ENCODE results near the gene MAGEB2. TPM values are rescaled to one million over a fixed set of nuclear protein-coding genes. Genes with fewer than 3 reads are reported as not detected.

Gene MAGEB2
- total RNA-seq, 1 donor from 2014 or later: not detected

GRCh38 chrX:30224536-30224935, 9.2 kb downstream of the MAGEB2 start:
- H3K4me1 Mint-ChIP-seq (ENCODE audit: unreplicated experiment): no peaks in the 10 kb centered on the region
- H3K36me3 Mint-ChIP-seq (ENCODE audit: unreplicated experiment): no peaks in the 10 kb centered on the region
- no peak for TF ChIP-seq CTCF (IDR thresholded peaks at IDR 0.05)
- H3K27ac Mint-ChIP-seq (ENCODE audit: unreplicated experiment): no peak overlapping the region
- no peaks in the 10 kb centered on the region for H3K27me3 Mint-ChIP-seq (ENCODE audit: unreplicated experiment)
- H3K4me3 Mint-ChIP-seq (ENCODE audit: unreplicated experiment): no peak overlapping the region
- H3K9me3 Mint-ChIP-seq (ENCODE audit: unreplicated experiment): no peaks in the 10 kb centered on the region
- no peak for DNase-seq (ENCODE audit: extremely low spot score, unreplicated experiment)

GRCh38 chrX:30228526-30228925, 13.2 kb downstream of the MAGEB2 start:
- DNase-seq (ENCODE audit: extremely low spot score, unreplicated experiment): no peak
- Mint-ChIP-seq H3K4me1 (ENCODE audit: unreplicated experiment) (no peaks in the 10 kb centered on the region), H3K27me3 (ENCODE audit: unreplicated experiment) (no peaks in the 10 kb centered on the region), H3K4me3 (ENCODE audit: unreplicated experiment) (no peak overlapping the region), H3K9me3 (ENCODE audit: unreplicated experiment) (no peaks in the 10 kb centered on the region), H3K36me3 (ENCODE audit: unreplicated experiment) (no peaks in the 10 kb centered on the region), H3K27ac (ENCODE audit: unreplicated experiment) (no peak overlapping the region)
- no peak for TF ChIP-seq CTCF (IDR thresholded peaks at IDR 0.05)

- Mint-ChIP-seq H3K36me3 (ENCODE audit: unreplicated experiment) (no peaks in the 10 kb centered on the region), H3K4me1 (ENCODE audit: unreplicated experiment) (no peaks in the 10 kb centered on the region), H3K4me3 (ENCODE audit: unreplicated experiment) (no peak within 1 kb of the TSS), H3K27ac (ENCODE audit: unreplicated experiment) (no peak within 1 kb of the TSS), H3K9me3 (ENCODE audit: unreplicated experiment) (no peaks in the 10 kb centered on the region), H3K27me3 (ENCODE audit: unreplicated experiment) (peaks cover 4% of the 10 kb centered on the region)
- TF ChIP-seq CTCF (IDR thresholded peaks at IDR 0.05): no peak
- peak; percentile 40 for DNase-seq (ENCODE audit: extremely low spot score, unreplicated experiment)
Measured at GRCh38 chrX:30230395-30230794, 15.0 kb downstream of the MAGEB2 start, which contains the start of gene MAGEB3. TSS of gene MAGEB3 (plus strand) at chrX:30230657. CDS start at chrX:30235925, 5,268 bp downstream.

GRCh38 chrX:30241724-30242415, 26.5 kb downstream of the MAGEB2 start, which contains the start of gene MAGEB4:
TSS of gene MAGEB4 (plus strand) at chrX:30242000. CDS start at chrX:30242136, 136 bp downstream.
- Mint-ChIP-seq H3K4me3 (ENCODE audit: unreplicated experiment) (no peak within 1 kb of the TSS), H3K27ac (ENCODE audit: unreplicated experiment) (no peak within 1 kb of the TSS), H3K9me3 (ENCODE audit: unreplicated experiment) (no peaks in the 10 kb centered on the region), H3K36me3 (ENCODE audit: unreplicated experiment) (no peaks in the 10 kb centered on the region), H3K27me3 (ENCODE audit: unreplicated experiment) (peaks cover 9% of the 10 kb centered on the region), H3K4me1 (ENCODE audit: unreplicated experiment) (no peaks in the 10 kb centered on the region)
- no peak for TF ChIP-seq CTCF (IDR thresholded peaks at IDR 0.05)
- DNase-seq (ENCODE audit: extremely low spot score, unreplicated experiment): peak; percentile 76

GRCh38 chrX:30246769-30247489, 31.6 kb downstream of the MAGEB2 start, which contains the start of gene MAGEB1:
TSS of gene MAGEB1 (plus strand) at chrX:30247146. CDS start at chrX:30250494, 3,348 bp downstream.
- Mint-ChIP-seq H3K4me1 (ENCODE audit: unreplicated experiment) (no peaks in the 10 kb centered on the region), H3K4me3 (ENCODE audit: unreplicated experiment) (no peak within 1 kb of the TSS), H3K9me3 (ENCODE audit: unreplicated experiment) (no peaks in the 10 kb centered on the region), H3K36me3 (ENCODE audit: unreplicated experiment) (no peaks in the 10 kb centered on the region), H3K27ac (ENCODE audit: unreplicated experiment) (no peak within 1 kb of the TSS), H3K27me3 (ENCODE audit: unreplicated experiment) (peaks cover 9% of the 10 kb centered on the region)
- TF ChIP-seq CTCF (IDR thresholded peaks at IDR 0.05): no peak
- peak; percentile 78 for DNase-seq (ENCODE audit: extremely low spot score, unreplicated experiment)
